ENCODE results near the gene THAP3. TPM values are rescaled to one million over a fixed set of nuclear protein-coding genes. Genes with fewer than 3 reads are reported as not detected.

The THAP3 gene
- total and polyA plus RNA-seq, 2 of the 8 experiments (the other 6 are each of a cell fraction or from before 2014, with no cell fraction given), result 8.2 to 15.3 TPM

DNA sequence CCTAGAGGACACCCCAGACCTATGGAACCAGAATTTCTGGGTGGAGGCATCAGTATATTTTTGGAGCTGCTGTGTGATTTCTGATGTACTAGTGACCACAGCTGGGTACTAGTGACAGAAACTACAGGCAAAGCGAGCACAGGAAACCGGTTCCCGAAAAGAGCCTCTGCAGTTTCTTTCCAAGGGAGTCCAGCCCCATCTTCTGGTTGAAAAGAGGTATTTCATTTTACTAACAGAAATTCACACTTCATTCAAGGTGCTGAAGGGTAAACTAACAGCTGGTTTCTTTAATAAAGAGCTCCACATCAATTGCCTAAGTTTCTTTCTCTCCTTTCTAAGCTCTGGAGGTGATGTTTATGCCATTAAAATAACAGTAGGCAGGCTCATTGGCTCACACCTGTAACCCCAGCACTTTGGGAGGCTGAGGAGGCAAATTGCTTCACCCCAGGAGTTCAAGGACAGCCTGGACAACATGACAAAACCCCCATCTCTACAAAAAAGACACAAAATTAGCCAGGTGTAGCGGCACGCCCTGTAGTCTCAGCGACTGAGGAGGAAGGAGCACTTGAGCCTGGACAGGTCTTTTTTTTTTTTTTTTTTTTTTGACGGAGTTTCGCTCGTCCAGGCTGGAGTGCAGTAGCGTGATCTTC lies 22.0 kb downstream of the THAP3 start (continued):
- TF ChIP-seq, protein P1, sequence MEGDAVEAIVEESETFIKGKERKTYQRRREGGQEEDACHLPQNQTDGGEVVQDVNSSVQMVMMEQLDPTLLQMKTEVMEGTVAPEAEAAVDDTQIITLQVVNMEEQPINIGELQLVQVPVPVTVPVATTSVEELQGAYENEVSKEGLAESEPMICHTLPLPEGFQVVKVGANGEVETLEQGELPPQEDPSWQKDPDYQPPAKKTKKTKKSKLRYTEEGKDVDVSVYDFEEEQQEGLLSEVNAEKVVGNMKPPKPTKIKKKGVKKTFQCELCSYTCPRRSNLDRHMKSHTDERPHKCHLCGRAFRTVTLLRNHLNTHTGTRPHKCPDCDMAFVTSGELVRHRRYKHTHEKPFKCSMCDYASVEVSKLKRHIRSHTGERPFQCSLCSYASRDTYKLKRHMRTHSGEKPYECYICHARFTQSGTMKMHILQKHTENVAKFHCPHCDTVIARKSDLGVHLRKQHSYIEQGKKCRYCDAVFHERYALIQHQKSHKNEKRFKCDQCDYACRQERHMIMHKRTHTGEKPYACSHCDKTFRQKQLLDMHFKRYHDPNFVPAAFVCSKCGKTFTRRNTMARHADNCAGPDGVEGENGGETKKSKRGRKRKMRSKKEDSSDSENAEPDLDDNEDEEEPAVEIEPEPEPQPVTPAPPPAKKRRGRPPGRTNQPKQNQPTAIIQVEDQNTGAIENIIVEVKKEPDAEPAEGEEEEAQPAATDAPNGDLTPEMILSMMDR (IDR thresholded peaks at IDR 0.05; ENCODE audit: control extremely low read depth in 1 of 3, insufficient read depth in 1 of 3, low read depth in 1 of 3, low read length in 3 of 3), result peak in 2 of 3 experiments; percentile 48 to 54; a peak in 3 of 4 replicates
- no peak for TF ChIP-seq SIN3A (conservative IDR thresholded peaks at IDR 0.05 in 1 of 2, IDR thresholded peaks at IDR 0.05 in 1 of 2; ENCODE audit: low read depth in 1 of 2, low read length in 2 of 2)

Measured in H1 (cell line).